HG03469 (cell line): ENCODE results near the gene ENDOD1.

ENCODE experiments used
- ATAC-seq: cut with Tn5 transposase; IDR thresholded peaks from one replicate; pipeline ENCODE4 v1.9.1; 2021; ENCODE audit warnings: mild to moderate bottlenecking, moderate library complexity, moderate number of reproducible peaks; ENCODE audit not compliant: unreplicated experiment

The ENDOD1 gene

GRCh38 chr11:95140397-95141033 lies 50.9 kb downstream of the ENDOD1 start:
- no peak for ATAC-seq

- no peak for ATAC-seq
These were observed 52.8 kb downstream of the ENDOD1 start for GRCh38 chr11:95142431-95142830.

DNA sequence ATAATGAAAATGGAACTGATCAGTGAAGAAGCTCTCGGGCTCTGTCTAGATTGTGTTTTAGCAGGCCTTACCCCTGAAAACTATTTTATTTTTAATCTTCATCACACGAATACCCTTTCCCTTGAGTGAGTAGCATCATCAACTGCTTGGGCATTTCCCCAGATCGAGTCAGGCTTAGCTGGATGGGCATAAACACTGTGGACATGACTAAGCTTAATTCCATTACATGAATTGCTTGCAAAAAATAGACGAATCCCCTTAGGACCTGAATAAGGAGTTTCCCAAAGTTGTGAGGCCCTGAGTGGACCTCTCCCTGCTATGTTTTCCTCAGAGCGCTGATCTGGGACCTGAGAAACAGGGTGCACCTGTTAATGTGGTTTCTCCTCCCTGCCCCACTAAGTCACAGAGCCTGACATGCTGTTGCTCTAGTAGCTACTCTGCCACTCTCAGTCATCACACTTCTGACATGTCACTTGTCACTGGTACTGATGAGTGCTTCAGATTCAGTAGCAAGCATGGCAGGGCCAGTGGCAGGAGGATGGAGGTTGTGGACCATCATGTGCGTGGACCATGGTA lies 53.5 kb downstream of the ENDOD1 start:
- ATAC-seq = no peak

DNA sequence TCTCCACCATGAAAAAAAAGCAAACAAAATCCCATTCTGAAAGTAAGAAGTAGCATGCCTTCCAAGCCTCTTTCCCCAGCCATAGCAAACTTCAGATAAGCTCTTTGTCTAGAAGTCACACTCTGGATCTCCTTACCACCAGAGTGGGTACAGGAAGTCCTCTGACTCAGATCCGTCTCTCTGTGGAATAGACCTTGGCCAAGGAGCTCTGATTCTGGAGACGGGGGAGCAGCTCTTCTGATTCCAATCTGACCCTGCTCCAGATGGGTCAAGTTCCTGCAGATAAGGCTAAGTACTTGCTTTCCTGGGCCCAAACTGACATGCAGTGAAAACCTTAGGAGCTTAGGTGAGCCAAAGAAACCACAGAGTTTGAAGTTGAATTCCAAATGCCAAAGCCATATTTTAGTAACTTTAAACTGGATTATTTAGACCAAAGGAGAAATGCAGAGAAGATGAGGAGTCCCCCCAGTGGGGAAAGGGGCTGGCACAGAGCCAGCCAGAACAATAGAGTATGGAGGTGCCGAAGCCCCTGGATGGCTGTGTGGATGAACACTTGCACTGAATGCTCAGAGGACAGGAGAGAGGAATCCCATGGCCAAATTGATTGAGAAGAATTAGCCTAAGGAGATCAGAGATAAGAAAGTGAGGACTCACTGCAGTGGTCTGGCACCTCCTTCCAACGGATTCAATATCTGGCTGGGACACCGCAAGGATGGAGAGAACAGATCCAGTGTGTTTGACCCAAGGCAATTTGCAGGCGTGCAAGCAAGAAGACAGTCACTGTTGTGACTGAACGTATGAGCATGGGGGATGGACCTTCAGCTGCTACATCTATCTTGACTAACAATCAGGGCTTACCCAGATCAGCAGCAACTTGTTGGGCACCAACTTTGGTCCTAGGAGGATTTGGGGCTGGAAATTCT lies 54.9 kb downstream of the ENDOD1 start:
- ATAC-seq = no peak

DNA sequence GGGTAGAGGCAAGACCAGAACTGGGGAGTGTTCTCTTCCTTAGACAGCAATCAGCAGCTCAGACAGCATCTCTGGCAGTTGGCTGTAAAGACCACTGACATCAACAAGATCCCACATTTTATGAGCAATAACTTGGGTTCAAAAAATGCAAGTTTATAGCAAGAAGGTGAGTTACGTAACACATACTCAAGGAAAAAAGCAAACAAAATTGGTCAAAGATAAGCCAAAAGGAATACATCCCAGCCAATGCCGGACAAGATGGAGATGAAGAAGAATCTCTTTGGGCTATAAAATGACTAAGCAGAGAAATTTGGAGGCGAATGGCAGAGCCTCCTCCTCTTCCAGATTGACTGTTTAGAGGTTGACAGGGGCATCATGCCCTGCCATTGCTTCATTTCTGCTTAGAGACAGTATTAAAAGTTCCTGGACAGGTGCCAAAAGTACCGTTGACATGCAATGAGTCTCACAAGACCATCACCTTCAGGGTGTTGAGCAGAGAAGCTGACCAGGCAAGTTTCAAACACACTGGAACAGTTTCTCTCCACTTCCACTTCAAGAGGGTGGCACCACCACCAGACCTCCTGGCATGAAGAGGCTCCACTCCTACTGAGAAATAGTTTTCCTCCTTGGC lies 55.9 kb downstream of the ENDOD1 start:
- no peak for ATAC-seq

DNA sequence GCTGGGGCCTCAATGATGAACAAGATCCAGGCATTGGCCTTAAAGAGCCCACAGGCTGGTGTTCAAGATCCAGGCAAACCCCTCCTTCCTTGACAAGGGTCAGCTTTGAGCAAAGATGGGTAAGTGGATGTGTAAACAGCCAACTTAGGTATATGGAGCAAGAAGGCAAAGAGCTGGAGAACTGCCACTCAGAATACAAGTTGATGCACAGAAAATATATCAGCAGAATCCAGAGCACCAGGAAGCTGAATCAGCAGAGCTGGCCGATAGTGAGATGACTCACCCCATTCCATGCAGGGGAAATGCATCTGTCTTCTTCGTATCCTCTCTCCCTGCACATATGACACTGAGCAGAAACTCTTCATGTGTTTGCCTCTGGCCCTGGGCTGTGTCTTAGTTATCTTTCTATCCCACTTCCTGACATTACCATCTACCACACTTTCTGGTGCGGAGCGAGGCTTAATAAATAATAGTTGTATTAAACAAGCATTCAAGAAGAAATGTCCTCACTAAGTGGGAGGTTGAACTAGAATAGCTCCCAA lies 57.8 kb downstream of the ENDOD1 start:
- no peak for ATAC-seq

GRCh38 chr11:95148406-95148805 lies 58.8 kb downstream of the ENDOD1 start:
- no peak for ATAC-seq

DNA sequence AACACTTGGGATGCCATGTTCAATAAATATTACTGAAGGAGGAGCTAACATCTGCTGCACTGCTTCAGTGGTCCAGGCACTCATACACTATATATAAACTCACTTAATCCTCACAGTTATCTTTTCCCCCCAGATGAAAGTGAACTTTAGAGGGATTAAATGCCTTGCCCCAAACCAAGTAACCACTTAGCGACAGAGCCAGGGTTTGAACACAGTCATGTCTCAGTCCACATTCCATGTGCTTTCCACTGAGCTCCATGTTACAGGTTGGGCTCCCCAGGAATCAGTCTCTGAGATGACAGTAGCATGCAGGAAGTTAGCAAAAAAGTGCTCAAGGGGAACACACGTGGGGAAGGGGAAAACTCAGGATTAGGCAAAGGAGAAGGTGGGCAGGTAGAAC lies 59.3 kb downstream of the ENDOD1 start:
- no peak for ATAC-seq

- ATAC-seq = no peak
These were observed 60.2 kb downstream of the ENDOD1 start for GRCh38 chr11:95149651-95150364.

GRCh38 chr11:95150956-95151684 lies 61.5 kb downstream of the ENDOD1 start:
- ATAC-seq = peak; percentile 77

DNA sequence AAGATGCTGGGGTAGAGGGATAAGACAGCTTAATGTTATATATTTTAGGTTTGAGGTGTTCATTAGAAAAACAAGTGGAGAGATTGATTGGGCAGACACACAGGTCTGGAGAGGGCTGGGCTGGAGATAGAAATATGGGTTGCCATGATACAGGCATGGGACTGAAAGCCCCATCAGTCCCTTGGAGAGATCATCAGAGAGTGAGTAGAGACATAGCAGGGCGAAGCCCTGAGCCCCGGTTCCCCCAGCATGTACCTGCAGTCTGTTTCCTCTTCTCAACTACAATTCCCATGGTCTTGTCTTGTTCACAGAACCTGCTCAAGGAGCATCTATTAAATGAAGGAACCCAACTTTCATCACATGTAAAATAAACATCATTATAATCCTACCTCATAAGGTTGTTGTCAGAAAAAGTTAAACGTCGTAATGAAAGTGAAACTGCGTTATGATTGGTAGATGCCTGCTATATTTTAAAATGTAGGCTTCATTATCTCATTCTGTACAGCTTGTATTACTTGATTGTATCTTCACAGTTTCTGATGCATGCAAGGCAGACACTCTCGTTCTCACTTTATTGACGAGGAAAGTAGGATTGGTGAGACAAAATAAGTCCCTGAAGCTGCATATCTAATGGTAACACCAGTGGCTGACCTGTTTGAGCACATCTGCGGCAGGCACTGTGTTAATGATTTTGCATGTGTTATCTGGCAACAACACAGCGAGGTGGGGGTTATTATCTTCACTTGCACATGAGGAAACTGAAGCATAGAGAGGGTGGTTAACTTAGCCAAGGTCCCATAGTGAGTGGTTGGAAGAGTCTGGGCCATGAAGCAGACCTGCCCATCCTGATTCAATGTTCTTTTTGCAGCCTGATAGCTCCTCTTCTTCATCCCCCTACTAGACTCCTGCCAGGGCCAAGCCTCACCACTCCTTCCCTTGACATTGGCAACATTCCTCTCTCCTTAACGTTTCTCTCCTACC lies 63.5 kb downstream of the ENDOD1 start:
- no peak for ATAC-seq

DNA sequence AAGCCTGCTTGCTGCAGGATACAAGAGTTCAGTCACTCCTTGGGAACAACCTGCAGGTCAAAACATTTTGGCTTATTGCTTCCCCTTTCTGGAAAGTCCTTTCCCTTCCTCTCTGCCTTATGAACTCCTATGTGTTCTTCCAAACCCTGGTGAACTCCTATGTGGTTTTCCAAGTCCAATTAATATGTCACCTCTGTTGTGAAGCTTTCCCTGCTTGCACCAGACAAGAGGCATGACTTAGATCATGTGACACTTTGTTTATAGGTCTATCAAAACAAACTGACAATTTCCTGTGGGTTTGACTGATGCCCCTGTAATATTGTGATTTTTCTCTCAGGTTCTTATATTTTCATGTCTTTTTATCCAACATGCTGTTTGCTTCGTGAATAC lies 64.2 kb downstream of the ENDOD1 start:
- no peak for ATAC-seq

DNA sequence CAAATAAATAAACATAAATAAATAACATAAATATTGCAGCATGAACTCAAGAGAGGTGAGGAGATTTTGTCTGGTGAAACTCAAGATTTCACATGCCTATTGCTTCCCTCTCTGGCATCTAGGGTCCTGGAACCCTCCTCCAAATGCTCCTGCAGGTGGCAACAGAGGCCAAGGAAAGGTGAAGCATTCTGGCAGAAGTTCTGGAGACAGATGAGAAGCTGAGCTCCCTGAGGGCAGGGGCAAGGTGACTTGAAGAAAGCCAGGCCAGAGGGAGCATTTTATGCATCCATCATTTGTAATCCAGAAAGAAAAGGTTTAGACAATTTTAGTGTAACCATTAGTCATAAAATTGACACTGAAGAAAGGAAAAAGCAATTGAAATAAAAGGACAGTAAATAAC lies 64.9 kb downstream of the ENDOD1 start:
- ATAC-seq = no peak

- no peak for ATAC-seq
These were observed 65.7 kb downstream of the ENDOD1 start for GRCh38 chr11:95155385-95155784.

DNA sequence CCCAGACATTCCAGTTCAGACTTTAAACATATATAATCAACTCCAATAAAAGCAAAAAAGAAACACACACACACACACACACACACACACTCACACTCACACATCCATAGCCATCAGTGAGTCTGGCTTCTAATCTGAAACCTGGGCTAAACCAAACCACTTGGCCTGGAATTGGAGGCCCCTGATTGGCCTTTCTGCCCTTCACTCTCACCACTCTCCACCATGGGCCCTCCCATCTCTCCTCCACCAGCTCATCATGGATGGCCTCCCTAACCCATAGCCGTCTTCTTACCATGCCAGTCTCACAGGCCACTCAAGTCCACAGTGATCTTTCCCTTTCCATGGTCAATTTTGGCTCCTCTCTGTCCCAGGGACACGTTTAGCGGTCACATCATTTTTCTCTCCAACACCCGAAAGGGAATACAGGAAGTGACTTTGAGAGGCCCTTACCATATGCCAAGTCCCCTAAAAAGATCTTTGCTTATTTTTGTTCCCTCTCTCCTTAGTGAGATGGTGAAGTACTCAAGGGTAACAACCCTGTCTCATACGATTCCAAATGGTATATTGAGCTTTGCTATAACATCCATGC lies 66.6 kb downstream of the ENDOD1 start:
- ATAC-seq = no peak

- no peak for ATAC-seq
These were observed 67.4 kb downstream of the ENDOD1 start for GRCh38 chr11:95156916-95157541.

DNA sequence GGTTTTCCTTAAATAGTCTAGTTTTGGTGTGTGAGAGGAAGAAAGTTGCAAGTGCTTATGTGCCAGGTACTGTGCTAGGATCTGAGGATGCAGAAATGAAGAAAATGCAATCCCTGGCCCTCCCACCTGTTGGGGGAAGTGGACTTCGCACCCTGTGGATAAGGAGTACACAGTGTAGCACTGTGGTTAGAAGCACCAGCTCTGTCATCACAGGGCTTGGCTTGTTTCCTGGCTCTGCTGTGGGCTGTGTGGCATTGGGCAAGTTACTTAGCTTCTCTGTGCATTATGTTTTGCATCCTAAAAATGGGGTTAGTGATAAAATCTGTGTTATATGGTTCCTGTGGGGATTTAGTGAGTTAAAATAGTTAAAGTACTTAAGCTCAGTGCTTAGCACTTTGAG lies 68.2 kb downstream of the ENDOD1 start:
- ATAC-seq = no peak

DNA sequence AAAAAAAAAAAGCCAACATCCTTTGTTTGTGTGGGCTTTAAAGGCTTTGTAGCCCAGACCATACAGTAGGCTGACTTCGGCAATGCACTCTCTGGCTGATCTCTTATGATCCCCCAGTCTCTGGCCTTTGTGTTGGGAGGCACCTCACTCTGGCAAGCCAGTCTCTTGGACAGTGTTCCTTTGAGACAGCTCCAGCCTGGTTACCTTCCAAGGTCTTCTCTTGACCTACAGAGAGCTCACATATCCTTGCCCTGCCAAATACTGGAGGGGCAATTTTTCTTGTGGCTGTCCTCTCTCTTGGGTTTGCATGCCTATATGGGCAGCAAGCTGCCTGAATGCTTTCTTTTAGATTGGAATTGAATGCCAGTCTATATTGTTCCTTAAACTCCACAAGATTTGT lies 71.6 kb downstream of the ENDOD1 start:
- no peak for ATAC-seq
